Stomach (tissue), 4 donors: ENCODE measurements around the gene PBX3.

Experiments used
- EP300 ChIP-seq: sonication (generic); formaldehyde crosslinking; IDR thresholded peaks from one replicate; pipeline ENCODE4 v1.6.1; 2017; ENCODE audit warnings: antibody characterized with exemption
- POLR2AphosphoS5 ChIP-seq, 3 donors: sonication (generic); formaldehyde crosslinking; IDR thresholded peaks; one replicate each; pipeline ENCODE4 v1.6.1; 2016; ENCODE audit warnings: antibody characterized with exemption in 3 of 3
- TF ChIP-seq, protein P1 (sequence below), 7 experiments: fragments of 450-650 bp in 4 of 7; fragments of 200-600 bp in 3 of 7; sonication (generic) in 3 of 7; IDR thresholded peaks; one replicate each; pipeline ENCODE4 v1.5.1; 2016 to 2019; ENCODE audit warnings: antibody characterized with exemption in 7 of 7, control low read depth in 2 of 7, mild to moderate bottlenecking in 1 of 7

DNA sequence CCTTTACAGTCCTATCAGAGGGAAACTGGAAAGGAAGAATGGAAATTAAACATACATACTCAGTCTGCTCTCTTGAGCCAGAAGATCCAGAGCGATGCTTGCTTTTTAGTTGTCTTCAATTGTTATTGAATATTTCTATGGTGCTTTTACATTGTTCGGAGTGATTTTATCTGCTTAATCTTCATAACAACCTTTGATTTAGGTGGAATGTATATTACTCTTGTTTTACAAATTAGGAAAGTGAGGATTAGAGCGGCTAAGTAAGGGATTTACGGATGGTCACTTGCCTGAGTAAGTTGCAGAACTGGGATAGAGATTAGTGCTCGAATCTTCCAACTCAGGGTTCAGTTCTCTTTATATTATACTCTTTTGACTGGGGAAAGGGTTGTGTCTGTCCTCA, 69.1 kb downstream of the PBX3 start:
- TF ChIP-seq, protein P1, sequence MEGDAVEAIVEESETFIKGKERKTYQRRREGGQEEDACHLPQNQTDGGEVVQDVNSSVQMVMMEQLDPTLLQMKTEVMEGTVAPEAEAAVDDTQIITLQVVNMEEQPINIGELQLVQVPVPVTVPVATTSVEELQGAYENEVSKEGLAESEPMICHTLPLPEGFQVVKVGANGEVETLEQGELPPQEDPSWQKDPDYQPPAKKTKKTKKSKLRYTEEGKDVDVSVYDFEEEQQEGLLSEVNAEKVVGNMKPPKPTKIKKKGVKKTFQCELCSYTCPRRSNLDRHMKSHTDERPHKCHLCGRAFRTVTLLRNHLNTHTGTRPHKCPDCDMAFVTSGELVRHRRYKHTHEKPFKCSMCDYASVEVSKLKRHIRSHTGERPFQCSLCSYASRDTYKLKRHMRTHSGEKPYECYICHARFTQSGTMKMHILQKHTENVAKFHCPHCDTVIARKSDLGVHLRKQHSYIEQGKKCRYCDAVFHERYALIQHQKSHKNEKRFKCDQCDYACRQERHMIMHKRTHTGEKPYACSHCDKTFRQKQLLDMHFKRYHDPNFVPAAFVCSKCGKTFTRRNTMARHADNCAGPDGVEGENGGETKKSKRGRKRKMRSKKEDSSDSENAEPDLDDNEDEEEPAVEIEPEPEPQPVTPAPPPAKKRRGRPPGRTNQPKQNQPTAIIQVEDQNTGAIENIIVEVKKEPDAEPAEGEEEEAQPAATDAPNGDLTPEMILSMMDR (IDR thresholded peaks at IDR 0.05): no peak
- TF ChIP-seq EP300 (no peak), POLR2AphosphoS5 (IDR thresholded peaks at IDR 0.05) (no peak)
